Measurements from ENCODE around the gene SORCS3. TPM values are rescaled to one million over a fixed set of nuclear protein-coding genes. Genes with fewer than 3 reads are reported as not detected.

Gene SORCS3
- total RNA-seq, 1 experiment from 2014 or later = not detected

- CTCF ChIA-PET = no interaction called here
- DNase-seq (ENCODE audit: low read depth, low spot score) (no peak), ATAC-seq (no peak)
- Histone ChIP-seq H3K9me3 (ENCODE audit: control insufficient read depth, insufficient read depth, low read depth, low read length) (no peaks in the 10 kb centered on the region), H3K27ac (ENCODE audit: low read length) (no peak overlapping the region), H3K27me3 (ENCODE audit: control insufficient read depth, insufficient read depth, low read length) (no peaks in the 10 kb centered on the region), H3K36me3 (ENCODE audit: control insufficient read depth, insufficient read depth, low read length) (no peaks in the 10 kb centered on the region), H3K4me1 (ENCODE audit: control insufficient read depth, insufficient read depth, low read length) (no peaks in the 10 kb centered on the region), H3K4me3 (ENCODE audit: low read depth in 2 of 2, low read length in 2 of 2) (no peak overlapping the region)
- in situ Hi-C loops (cut with HindIII; ENCODE audit: low pct_unique_long_range_greater_than_20kb, low sequenced_read_pairs) = no loop called here
- POLR2A ChIA-PET = no interaction called here
- intact Hi-C loops (cut with micrococcal nuclease; ENCODE audit: unreplicated experiment) = no loop called here
- TF ChIP-seq POLR2AphosphoS5 (IDR thresholded peaks at IDR 0.05; ENCODE audit: low read depth, low read length) (no peak), SIN3A (IDR thresholded peaks at IDR 0.05; ENCODE audit: borderline replicate concordance, insufficient read depth, low read depth, low read length) (no peak), REST (IDR thresholded peaks at IDR 0.05; ENCODE audit: insufficient read depth in 1 of 2, low read depth in 2 of 2, low read length in 1 of 2) (no peak), TCF7L2 (IDR thresholded peaks at IDR 0.05; ENCODE audit: low read depth, low read length) (no peak)
- TF ChIP-seq, protein P1, sequence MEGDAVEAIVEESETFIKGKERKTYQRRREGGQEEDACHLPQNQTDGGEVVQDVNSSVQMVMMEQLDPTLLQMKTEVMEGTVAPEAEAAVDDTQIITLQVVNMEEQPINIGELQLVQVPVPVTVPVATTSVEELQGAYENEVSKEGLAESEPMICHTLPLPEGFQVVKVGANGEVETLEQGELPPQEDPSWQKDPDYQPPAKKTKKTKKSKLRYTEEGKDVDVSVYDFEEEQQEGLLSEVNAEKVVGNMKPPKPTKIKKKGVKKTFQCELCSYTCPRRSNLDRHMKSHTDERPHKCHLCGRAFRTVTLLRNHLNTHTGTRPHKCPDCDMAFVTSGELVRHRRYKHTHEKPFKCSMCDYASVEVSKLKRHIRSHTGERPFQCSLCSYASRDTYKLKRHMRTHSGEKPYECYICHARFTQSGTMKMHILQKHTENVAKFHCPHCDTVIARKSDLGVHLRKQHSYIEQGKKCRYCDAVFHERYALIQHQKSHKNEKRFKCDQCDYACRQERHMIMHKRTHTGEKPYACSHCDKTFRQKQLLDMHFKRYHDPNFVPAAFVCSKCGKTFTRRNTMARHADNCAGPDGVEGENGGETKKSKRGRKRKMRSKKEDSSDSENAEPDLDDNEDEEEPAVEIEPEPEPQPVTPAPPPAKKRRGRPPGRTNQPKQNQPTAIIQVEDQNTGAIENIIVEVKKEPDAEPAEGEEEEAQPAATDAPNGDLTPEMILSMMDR (IDR thresholded peaks at IDR 0.05) = no peak
- no TSS peak for BruUV-seq (replicated peaks)
Measured at GRCh38 chr10:104881740-104882139, 240.7 kb downstream of the SORCS3 start.

GRCh38 chr10:104892879-104893617, 252.0 kb downstream of the SORCS3 start:
- no TSS peak for BruUV-seq (replicated peaks)
- DNase-seq (ENCODE audit: low read depth, low spot score) (no peak), ATAC-seq (no peak)
- Histone ChIP-seq H3K4me3 (ENCODE audit: low read depth in 2 of 2, low read length in 2 of 2) (no peak overlapping the region), H3K9me3 (ENCODE audit: control insufficient read depth, insufficient read depth, low read depth, low read length) (peaks cover 18% of the 10 kb centered on the region), H3K36me3 (ENCODE audit: control insufficient read depth, insufficient read depth, low read length) (no peaks in the 10 kb centered on the region), H3K27me3 (ENCODE audit: control insufficient read depth, insufficient read depth, low read length) (no peaks in the 10 kb centered on the region), H3K27ac (ENCODE audit: low read length) (no peak overlapping the region), H3K4me1 (ENCODE audit: control insufficient read depth, insufficient read depth, low read length) (no peaks in the 10 kb centered on the region)
- no peak for TF ChIP-seq SIN3A (IDR thresholded peaks at IDR 0.05; ENCODE audit: borderline replicate concordance, insufficient read depth, low read depth, low read length)
- TF ChIP-seq REST (IDR thresholded peaks at IDR 0.05; ENCODE audit: insufficient read depth in 1 of 2, low read depth in 2 of 2, low read length in 1 of 2) = no peak
- TF ChIP-seq TCF7L2 (IDR thresholded peaks at IDR 0.05; ENCODE audit: low read depth, low read length) = no peak
- TF ChIP-seq POLR2AphosphoS5 (IDR thresholded peaks at IDR 0.05; ENCODE audit: low read depth, low read length) = no peak
- TF ChIP-seq, protein P1 (IDR thresholded peaks at IDR 0.05) = no peak
- intact Hi-C loops (cut with micrococcal nuclease; ENCODE audit: unreplicated experiment) = no loop called here
- in situ Hi-C loops (cut with HindIII; ENCODE audit: low pct_unique_long_range_greater_than_20kb, low sequenced_read_pairs) = no loop called here
- ChIA-PET POLR2A (no interaction called here), CTCF (no interaction called here)
